K562 (cell line): ENCODE results near the gene OLFML2B. TPM values are rescaled to one million over a fixed set of nuclear protein-coding genes. Genes with fewer than 3 reads are reported as not detected.

Experiments
- ATAC-seq: fragments of 200-7000 bp; cut with Tn5 transposase; 3 replicates; pipeline ENCODE4 v1.9.1; 2020; ENCODE audit warnings: moderate library complexity
- BruUV-seq: library from RNA; stranded (reverse); fragments of 400-500 nt; replicated peaks from 2 replicates; lab custom pipeline; 2021; lab: Mats Ljungman, UMichigan
- CTCF ChIA-PET: fragments of 300-600 bp; formaldehyde crosslinking; extraction: SDS; loops from one replicate; lab custom pipeline; 2021; ENCODE audit warnings: low intra/inter-chr PET ratio; lab: Yijun Ruan, JAX
- POLR2A ChIA-PET: fragments of 300-600, 350-650 bp; sonication (Branson Sonifier 250); formaldehyde crosslinking; extraction: SDS; loops from one replicate; lab custom pipeline; 2021; ENCODE audit warnings: antibody characterized with exemption, inconsistent platforms; lab: Yijun Ruan, JAX
- DNase-seq, 4 experiments: peaks; one replicate each; pipeline versions ENCODE4 v3.0.0 to v3.0.0-alpha.2; 2011 to 2018; ENCODE audit warnings: low spot score in 3 of 4, mixed read lengths in 3 of 4; ENCODE audit errors: extremely low read depth in 1 of 4
- FAIRE-seq: peaks from 2 replicates; lab custom pipeline; 2011; peaks lifted over from hg19 to GRCh38; lab: Jason Lieb, UNC
- H2AFZ ChIP-seq: 2 replicates; pipeline ENCODE4 v1.6.0; 2011; ENCODE audit warnings: low read depth, low read length, control low read depth, inconsistent platforms
- H3K27ac ChIP-seq: fragments of 200-600 bp; 3 replicates; pipeline ENCODE4 v1.8.0; 2011; ENCODE audit warnings: low read depth, mild to moderate bottlenecking, control low read depth, inconsistent platforms, low read length, moderate library complexity, mixed read lengths; ENCODE audit errors: extremely low read depth
- H3K27me3 ChIP-seq, 2 experiments: fragments of 300-600 bp in 1 of 2; 2 replicates in 1 of 2; 3 replicates in 1 of 2; pipeline versions ENCODE4 v1.6.0 to v1.8.0; 2011; ENCODE audit warnings: inconsistent platforms in 2 of 2, low read length in 2 of 2, mild to moderate bottlenecking in 1 of 2, mixed read lengths in 1 of 2, moderate library complexity in 1 of 2; ENCODE audit not compliant: control insufficient read depth in 2 of 2, insufficient read depth in 2 of 2
- H3K36me3 ChIP-seq: fragments of 300-600 bp; 3 replicates; pipeline ENCODE4 v1.8.0; 2011; ENCODE audit warnings: mild to moderate bottlenecking, low read length, inconsistent platforms; ENCODE audit not compliant: control insufficient read depth, insufficient read depth
- H3K4me1 ChIP-seq, 2 experiments: fragments of 200-600 bp in 1 of 2; replicated peaks in 1 of 2; 2 replicates in 1 of 2; 3 replicates in 1 of 2; pipeline versions ENCODE4 v1.5.1 to v1.8.0; 2011; ENCODE audit warnings: inconsistent platforms in 2 of 2, low read length in 2 of 2, mild to moderate bottlenecking in 1 of 2, mixed read lengths in 1 of 2, moderate library complexity in 1 of 2; ENCODE audit not compliant: control insufficient read depth in 2 of 2, insufficient read depth in 2 of 2
- H3K4me2 ChIP-seq: 2 replicates; pipeline ENCODE4 v1.6.1; 2011; ENCODE audit warnings: low read length, control low read depth, inconsistent platforms, mixed read lengths; ENCODE audit not compliant: insufficient read depth
- H3K4me3 ChIP-seq: fragments of 200-600 bp; sonication (generic), shearing (Covaris generic); 2 replicates; pipeline ENCODE4 v1.5.1; 2016; ENCODE audit warnings: control low read depth, inconsistent platforms
- H3K79me2 ChIP-seq: fragments of 200-600 bp; 3 replicates; pipeline ENCODE4 v1.8.0; 2011; ENCODE audit warnings: low read length, inconsistent platforms; ENCODE audit not compliant: control insufficient read depth, insufficient read depth
- H3K9ac ChIP-seq, 2 experiments: 2 replicates each; pipeline versions ENCODE4 v1.6.0 to v1.6.1; 2011; ENCODE audit warnings: low read depth in 2 of 2, low read length in 2 of 2, control low read depth in 1 of 2, inconsistent platforms in 1 of 2, mild to moderate bottlenecking in 1 of 2, mixed read lengths in 1 of 2; ENCODE audit not compliant: insufficient read depth in 1 of 2
- H3K9me1 ChIP-seq: one replicate; pipeline ENCODE4 v1.6.0; 2011; ENCODE audit warnings: inconsistent platforms, mild to moderate bottlenecking, low read length, moderate library complexity; ENCODE audit not compliant: control insufficient read depth, insufficient read depth
- H3K9me3 ChIP-seq: replicated peaks from 2 replicates; pipeline ENCODE4 v1.5.1; 2011; ENCODE audit warnings: low read depth, low read length, inconsistent platforms; ENCODE audit not compliant: control insufficient read depth, insufficient read depth
- H4K20me1 ChIP-seq: replicated peaks from 2 replicates; pipeline ENCODE4 v1.6.1; 2011; ENCODE audit warnings: low read length, inconsistent platforms, mixed read lengths; ENCODE audit not compliant: control insufficient read depth, insufficient read depth
- BACH1 ChIP-seq: fragments of 200-800 bp; sonication (Bioruptor generic); IDR thresholded peaks from 2 replicates; pipeline ENCODE4 v1.6.1; 2016; ENCODE audit warnings: missing genetic modification characterization, missing compliant biosample characterization
- CBFB ChIP-seq: sonication (generic); formaldehyde crosslinking; IDR thresholded peaks from 2 replicates; pipeline ENCODE4 v1.4.0; 2020; ENCODE audit warnings: mild to moderate bottlenecking, missing genetic modification reagents
- ERF ChIP-seq: fragments of 450-650 bp; formaldehyde crosslinking; IDR thresholded peaks from 2 replicates; pipeline ENCODE4 v1.4.0; 2020; ENCODE audit warnings: mild to moderate bottlenecking, mixed read lengths
- EZH2 ChIP-seq: IDR thresholded peaks from 2 replicates; pipeline ENCODE4 v1.6.1; 2012; ENCODE audit warnings: low read depth, mild to moderate bottlenecking, inconsistent platforms, low read length, borderline replicate concordance
- HMBOX1 ChIP-seq: sonication (generic); IDR thresholded peaks from 2 replicates; pipeline ENCODE4 v1.6.1; 2016
- HNRNPK ChIP-seq: fragments of 200-400 bp; formaldehyde crosslinking; IDR thresholded peaks from one replicate; pipeline ENCODE4 v1.6.1; 2018; ENCODE audit warnings: mild to moderate bottlenecking, low read depth, low read length; ENCODE audit not compliant: poor library complexity, severe bottlenecking
- NFE2 ChIP-seq: IDR thresholded peaks from 2 replicates; pipeline ENCODE4 v1.6.1; 2014; ENCODE audit warnings: antibody characterized with exemption, low read depth
- RREB1 ChIP-seq: fragments of 250-450 bp; sonication (Bioruptor Pico); IDR thresholded peaks from 2 replicates; pipeline ENCODE4 v1.4.0; 2020
- U2AF1 ChIP-seq: fragments of 200-400 bp; formaldehyde crosslinking; optimal IDR thresholded peaks from 2 replicates; pipeline ENCODE3; 2017; ENCODE audit warnings: mild to moderate bottlenecking, low read depth, low read length, moderate library complexity
- ZBTB9 ChIP-seq: fragments of 450-650 bp; formaldehyde crosslinking; IDR thresholded peaks from 2 replicates; pipeline ENCODE4 v1.4.0; 2020; ENCODE audit warnings: mild to moderate bottlenecking, moderate library complexity
- ZFPM2 ChIP-seq: fragments of 250-450 bp; sonication (Bioruptor Pico); IDR thresholded peaks from 2 replicates; pipeline ENCODE4 v1.5.1; 2022; ENCODE audit warnings: mild to moderate bottlenecking
- ZNF282 ChIP-seq: sonication (generic); formaldehyde crosslinking; IDR thresholded peaks from 2 replicates; pipeline ENCODE4 v1.8.1; 2023; ENCODE audit warnings: missing genetic modification reagents
- ZNF707 ChIP-seq: fragments of 250-450 bp; sonication (Bioruptor Pico); conservative IDR thresholded peaks from 2 replicates; pipeline ENCODE4 v1.8.0; 2022; ENCODE audit warnings: inconsistent platforms, mild to moderate bottlenecking, moderate library complexity
- WGBS: fragments of 100-300 bp; shearing (Covaris generic); methylation state at CpG from one replicate; pipeline ENCODE4 v1.1.6; 2016; ENCODE audit warnings: low coverage, mixed read lengths; ENCODE audit not compliant: insufficient coverage; ENCODE audit errors: missing lambda C conversion rate; 5-methylcytosine and 5-hydroxymethylcytosine counted together
- in situ Hi-C: fragments of 300-500 bp; cut with MboI; formaldehyde crosslinking; loops from 4 replicates; pipeline ENCODE4 v1.15.0; 2018; ENCODE audit warnings: inconsistent platforms, mixed read lengths
- intact Hi-C: fragments of 100-400 bp; cut with micrococcal nuclease; formaldehyde crosslinking; loops from 2 replicates; pipeline ENCODE4 v1.14.2; 2022
- polyA plus RNA-seq, 8 experiments: library from polyadenylated mRNA; depleted of rRNA in 4 of 8; stranded (reverse) in 5 of 8; unstranded in 3 of 8; fragments of >200 nt; fragmentation: Nextera tagmentation in 2 of 8; fragmentation: Illumina TruSeq in 1 of 8; extraction: Ambion mirVana in 2 of 8; extraction: Trizol in 1 of 8; gene quantifications; 2 replicates each; pipeline versions ENCODE4 v1.2.1 to v1.2.3, GENCODE V29; 2011 to 2014; ENCODE audit warnings: inconsistent platforms in 1 of 8, missing spikeins in 1 of 8
- total RNA-seq, 7 experiments: library from RNA; depleted of rRNA in 6 of 7; stranded (reverse); fragments of >200 nt in 6 of 7; fragmentation: Illumina TruSeq in 2 of 7; extraction: Trizol in 2 of 7; gene quantifications; 2 replicates each; pipeline versions ENCODE4 v1.2.1 to v1.2.3, GENCODE V29; 2011 to 2021; ENCODE audit warnings: low replicate concordance in 1 of 7
- TF ChIP-seq, protein P1 (sequence below): IDR thresholded peaks from 2 replicates; pipeline ENCODE4 v1.6.1; 2014; ENCODE audit warnings: antibody characterized with exemption

OLFML2B gene
- total and polyA plus RNA-seq, 9 of the 15 experiments (the other 6 are each of a cell fraction or from before 2014, with no cell fraction given), result not detected

- peaks cover 22% of the 10 kb centered on the region for H3K36me3 ChIP-seq
- H2AFZ ChIP-seq, result no peak overlapping the region
- CTCF ChIA-PET, result no interaction called here
- FAIRE-seq, result no peak
- BruUV-seq, result no TSS peak
- no peak for ATAC-seq
- no peaks in the 10 kb centered on the region for H3K9me1 ChIP-seq
- intact Hi-C loops, result no loop called here
- H3K4me1 ChIP-seq, result peaks cover 4 to 21% of the 10 kb centered on the region in 2 experiments; a peak in 4 of 5 replicates
- in situ Hi-C loops, result no loop called here
- POLR2A ChIA-PET, result no interaction called here
- no peak overlapping the region for H3K4me2 ChIP-seq
- 71% methylated on average over 3 of the region's 3 CpGs for WGBS
- no peak overlapping the region for H3K4me3 ChIP-seq
- H3K9ac ChIP-seq, result no peak overlapping the region
- no peak overlapping the region for H3K27ac ChIP-seq
- H4K20me1 ChIP-seq, result no peaks in the 10 kb centered on the region
- no peaks in the 10 kb centered on the region for H3K79me2 ChIP-seq
- H3K27me3 ChIP-seq, result no peaks in the 10 kb centered on the region
- no peak for DNase-seq
- H3K9me3 ChIP-seq, result no peaks in the 10 kb centered on the region
- TF ChIP-seq NFE2, result no peak
- TF ChIP-seq ZFPM2, result no peak
- TF ChIP-seq, protein P1, sequence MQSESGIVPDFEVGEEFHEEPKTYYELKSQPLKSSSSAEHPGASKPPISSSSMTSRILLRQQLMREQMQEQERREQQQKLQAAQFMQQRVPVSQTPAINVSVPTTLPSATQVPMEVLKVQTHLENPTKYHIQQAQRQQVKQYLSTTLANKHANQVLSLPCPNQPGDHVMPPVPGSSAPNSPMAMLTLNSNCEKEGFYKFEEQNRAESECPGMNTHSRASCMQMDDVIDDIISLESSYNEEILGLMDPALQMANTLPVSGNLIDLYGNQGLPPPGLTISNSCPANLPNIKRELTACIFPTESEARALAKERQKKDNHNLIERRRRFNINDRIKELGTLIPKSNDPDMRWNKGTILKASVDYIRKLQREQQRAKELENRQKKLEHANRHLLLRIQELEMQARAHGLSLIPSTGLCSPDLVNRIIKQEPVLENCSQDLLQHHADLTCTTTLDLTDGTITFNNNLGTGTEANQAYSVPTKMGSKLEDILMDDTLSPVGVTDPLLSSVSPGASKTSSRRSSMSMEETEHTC, result no peak
- no peak for TF ChIP-seq HMBOX1
- TF ChIP-seq ERF (CRISPR knock-in tag), result no peak
- no peak for TF ChIP-seq HNRNPK
- no peak for TF ChIP-seq ZBTB9 (CRISPR knock-in tag)
- TF ChIP-seq BACH1 (tag), result no peak
- TF ChIP-seq ZNF282 (CRISPR knock-in tag), result no peak
- no peak for TF ChIP-seq U2AF1
- TF ChIP-seq EZH2, result no peak
- no peak for TF ChIP-seq CBFB
- no peak for TF ChIP-seq ZNF707 (CRISPR knock-in tag)
- no peak for TF ChIP-seq RREB1 (CRISPR knock-in tag)
Measured at GRCh38 chr1:161956930-161957329, 66.7 kb downstream of the OLFML2B start.
